Fibroblast of lung (primary cell): ENCODE data around the gene XYLT1.

Experiments used
- CTCF ChIP-seq, 2 donors: IDR thresholded peaks in 1 of 2; conservative IDR thresholded peaks in 1 of 2; 1 replicate in 1 of 2; 2 replicates in 1 of 2; pipeline ENCODE4 v1.5.1; 2011 to 2012; ENCODE audit warnings: low read length in 2 of 2, control low read depth in 1 of 2, inconsistent platforms in 1 of 2, low read depth in 1 of 2, mild to moderate bottlenecking in 1 of 2
- EZH2 ChIP-seq: IDR thresholded peaks from 2 replicates; pipeline ENCODE4 v1.5.1; 2012; ENCODE audit warnings: low read length, control low read depth, mild to moderate bottlenecking; ENCODE audit errors: missing control alignments

- no peak for TF ChIP-seq CTCF (conservative IDR thresholded peaks at IDR 0.05 in 1 of 2, IDR thresholded peaks at IDR 0.05 in 1 of 2; ENCODE audit: low read depth in 1 of 2, low read length in 2 of 2)
- no peak for TF ChIP-seq EZH2
Measured at GRCh38 chr16:17360693-17361122, 110.1 kb downstream of the XYLT1 start.
